ENCODE results near the gene KCNN1.
A peak's percentile ranks its signal among the peaks of the same experiment; 100 is the strongest.

GRCh38 chr19:17996826-17997316 is 30.0 kb downstream of the KCNN1 start:
- peak; percentile 91 for TF ChIP-seq CTCF (conservative IDR thresholded peaks at IDR 0.05; ENCODE audit: low read length)
- TF ChIP-seq EZH2phosphoT487 (IDR thresholded peaks at IDR 0.05; ENCODE audit: borderline replicate concordance) = no peak

Data from Loucy (cell line).